Endothelial cell of umbilical vein (primary cell): ENCODE measurements around the gene ADGRG1. TPM values are rescaled to one million over a fixed set of nuclear protein-coding genes. Genes with fewer than 3 reads are reported as not detected.

Source experiments
- BruUV-seq: library from RNA; stranded (reverse); fragments of 400-500 nt; replicated peaks from 2 replicates; lab custom pipeline; 2021; lab: Mats Ljungman, UMichigan
- CTCF ChIA-PET: fragments of 300-600, 350-600 bp; sonication (Branson Sonifier 250); formaldehyde crosslinking; loops from one replicate; lab custom pipeline; 2021; ENCODE audit warnings: antibody characterized with exemption, inconsistent platforms; lab: Charles Lee
- POLR2A ChIA-PET: fragments of 300-600, 350-600 bp; sonication (Branson Sonifier 250); formaldehyde crosslinking; loops from one replicate; lab custom pipeline; 2021; ENCODE audit warnings: antibody characterized with exemption, inconsistent platforms; lab: Charles Lee
- DNase-seq: peaks from one replicate; pipeline ENCODE4 v3.0.0-alpha.2; 2011; ENCODE audit warnings: low read depth, low spot score
- FAIRE-seq: peaks from 2 replicates; lab custom pipeline; 2011; peaks lifted over from hg19 to GRCh38; lab: Jason Lieb, UNC
- H2AFZ ChIP-seq: 2 replicates; pipeline ENCODE4 v1.6.0; 2012; ENCODE audit warnings: low read depth, low read length, control low read depth, inconsistent platforms
- H3K27ac ChIP-seq: 2 replicates; pipeline ENCODE4 v1.5.1; 2011; ENCODE audit warnings: low read depth, mild to moderate bottlenecking, control low read depth, low read length, moderate library complexity; ENCODE audit not compliant: insufficient read depth
- H3K27me3 ChIP-seq, 2 experiments: 2 replicates each; pipeline versions ENCODE4 v1.6.0 to v1.6.1; 2011; ENCODE audit warnings: low read length in 2 of 2, mixed read lengths in 1 of 2; ENCODE audit not compliant: control insufficient read depth in 2 of 2, insufficient read depth in 2 of 2
- H3K36me3 ChIP-seq, 2 experiments: 2 replicates in 1 of 2; 3 replicates in 1 of 2; pipeline ENCODE4 v1.5.1; 2011; ENCODE audit warnings: low read length in 2 of 2, mild to moderate bottlenecking in 1 of 2, moderate library complexity in 1 of 2; ENCODE audit not compliant: control insufficient read depth in 2 of 2, insufficient read depth in 2 of 2; ENCODE audit errors: extremely low read depth in 1 of 2
- H3K4me1 ChIP-seq: 3 replicates; pipeline ENCODE4 v1.5.1; 2011; ENCODE audit warnings: mild to moderate bottlenecking, low read length; ENCODE audit not compliant: control insufficient read depth, insufficient read depth; ENCODE audit errors: extremely low read depth
- H3K4me2 ChIP-seq: 2 replicates; pipeline ENCODE4 v1.6.1; 2011; ENCODE audit warnings: low read length, control low read depth, mixed read lengths; ENCODE audit not compliant: insufficient read depth
- H3K4me3 ChIP-seq, 3 experiments: fragments of 200-600 bp in 1 of 3; sonication (generic), shearing (Covaris generic) in 1 of 3; replicated peaks in 1 of 3; 2 replicates each; pipeline ENCODE4 v1.5.1; 2011 to 2016; ENCODE audit warnings: control low read depth in 3 of 3, low read length in 3 of 3, mild to moderate bottlenecking in 2 of 3, inconsistent platforms in 1 of 3, low read depth in 1 of 3, moderate library complexity in 1 of 3; ENCODE audit not compliant: insufficient read depth in 1 of 3
- H3K79me2 ChIP-seq: 2 replicates; pipeline ENCODE4 v1.6.0; 2012; ENCODE audit warnings: low read length, inconsistent platforms; ENCODE audit not compliant: control insufficient read depth, insufficient read depth
- H3K9ac ChIP-seq: replicated peaks from 2 replicates; pipeline ENCODE3; 2011; ENCODE audit warnings: low read length, control low read depth; ENCODE audit not compliant: insufficient read depth; ENCODE audit errors: extremely low read depth
- H3K9me1 ChIP-seq: replicated peaks from 3 replicates; pipeline ENCODE4 v1.6.0; 2011; ENCODE audit warnings: mild to moderate bottlenecking, low read length; ENCODE audit not compliant: control insufficient read depth, insufficient read depth; ENCODE audit errors: extremely low read depth
- H3K9me3 ChIP-seq: replicated peaks from 2 replicates; pipeline ENCODE4 v1.5.1; 2012; ENCODE audit warnings: low read length, inconsistent platforms; ENCODE audit not compliant: control insufficient read depth, insufficient read depth
- H4K20me1 ChIP-seq: replicated peaks from 2 replicates; pipeline ENCODE3; 2011; ENCODE audit warnings: mild to moderate bottlenecking, low read length; ENCODE audit not compliant: control insufficient read depth, insufficient read depth; ENCODE audit errors: extremely low read depth
- CTCF ChIP-seq, 2 donors: IDR thresholded peaks; 1 replicate in 1 of 2; 2 replicates in 1 of 2; pipeline ENCODE4 v1.5.1; 2011; ENCODE audit warnings: low read length in 2 of 2, mild to moderate bottlenecking in 2 of 2, moderate library complexity in 2 of 2, control low read depth in 1 of 2, inconsistent platforms in 1 of 2, low read depth in 1 of 2; ENCODE audit not compliant: insufficient read depth in 1 of 2; ENCODE audit errors: extremely low read depth in 1 of 2
- EZH2 ChIP-seq: IDR thresholded peaks from 2 replicates; pipeline ENCODE4 v1.6.1; 2012; ENCODE audit warnings: borderline replicate concordance, low read depth, mild to moderate bottlenecking, moderate library complexity, low read length, inconsistent platforms; ENCODE audit not compliant: severe bottlenecking
- FOS ChIP-seq: IDR thresholded peaks from 2 replicates; pipeline ENCODE4 v1.6.1; 2011; ENCODE audit warnings: mild to moderate bottlenecking, low read length, moderate library complexity, borderline replicate concordance; ENCODE audit not compliant: insufficient read depth
- GATA2 ChIP-seq: IDR thresholded peaks from 2 replicates; pipeline ENCODE4 v1.7.0; 2011; ENCODE audit warnings: low read depth, mild to moderate bottlenecking, moderate library complexity, mixed read lengths, low read length; ENCODE audit not compliant: insufficient read length, insufficient read depth
- JUN ChIP-seq: IDR thresholded peaks from 2 replicates; pipeline ENCODE4 v1.6.1; 2011; ENCODE audit warnings: borderline replicate concordance, low read depth; ENCODE audit not compliant: insufficient read length, insufficient read depth
- MAX ChIP-seq: IDR thresholded peaks from 2 replicates; pipeline ENCODE4 v1.6.1; 2011; ENCODE audit not compliant: insufficient read depth, insufficient read length
- MYC ChIP-seq: IDR thresholded peaks from one replicate; pipeline ENCODE4 v1.6.1; 2011; ENCODE audit warnings: mild to moderate bottlenecking, low read depth, low read length
- POLR2A ChIP-seq: IDR thresholded peaks from 2 replicates; pipeline ENCODE4 v1.6.1; 2012; ENCODE audit warnings: low read depth, mild to moderate bottlenecking, control low read depth, low read length
- POLR2AphosphoS5 ChIP-seq: IDR thresholded peaks from 2 replicates; pipeline ENCODE4 v1.6.1; 2012; ENCODE audit warnings: low read depth, mild to moderate bottlenecking, control low read depth, low read length, moderate library complexity; ENCODE audit not compliant: insufficient read depth
- dilution Hi-C: fragments of 300-500 bp; cut with MboI; formaldehyde crosslinking; loops from one replicate; pipeline ENCODE4 v1.15.0; 2019; ENCODE audit warnings: low sequenced_read_pairs; ENCODE audit not compliant: extremely low pct_ligation_motif_present
- intact Hi-C: fragments of 100-400 bp; cut with micrococcal nuclease; formaldehyde crosslinking; loops from one replicate; pipeline ENCODE4 v1.10.0; 2022
- polyA plus RNA-seq, 4 experiments: library from polyadenylated mRNA; depleted of rRNA in 3 of 4; stranded (reverse) in 3 of 4; unstranded in 1 of 4; fragments of >200 nt; gene quantifications; 2 replicates each; pipeline versions ENCODE4 v1.2.1 to v1.2.3, GENCODE V29; 2011 to 2012; ENCODE audit warnings: missing spikeins in 1 of 4
- total RNA-seq: library from RNA; stranded (reverse); gene quantifications from 2 replicates; pipeline ENCODE4 v1.2.3, GENCODE V29; 2021

Gene ADGRG1
- total and polyA plus RNA-seq, 2 donors (not counting 3 experiments of a cell fraction or from before 2014, with no cell fraction given): 45.6 to 92.5 TPM

- BruUV-seq: no TSS peak
- dilution Hi-C loops (no loop called here), intact Hi-C loops (loop anchor here (10.0 kb wide), 1 partner anchor 166 kb away; no protein-coding TSS in a partner anchor)
- H2AFZ ChIP-seq: no peak overlapping the region
- no peaks in the 10 kb centered on the region for H4K20me1 ChIP-seq
- DNase-seq (no peak), FAIRE-seq (no peak)
- no peaks in the 10 kb centered on the region for H3K9me1 ChIP-seq
- H3K36me3 ChIP-seq: no peaks in the 10 kb centered on the region
- H3K4me3 ChIP-seq: no peak overlapping the region
- H3K9ac ChIP-seq: no peak overlapping the region
- peaks cover 35% of the 10 kb centered on the region for H3K4me1 ChIP-seq
- TF ChIP-seq FOS (no peak), GATA2 (no peak), JUN (no peak), POLR2AphosphoS5 (no peak), EZH2 (no peak), MYC (no peak), CTCF (IDR thresholded peaks at IDR 0.05; ENCODE audit: extremely low read depth in 1 of 2, insufficient read depth in 1 of 2, low read depth in 1 of 2, low read length in 2 of 2) (no peak), MAX (no peak), POLR2A (no peak)
- POLR2A ChIA-PET: no interaction called here
- CTCF ChIA-PET: interaction anchor here (1.1 to 4.0 kb wide), 3 partner anchors 8 to 49 kb away, joined by 4 to 24 read pairs (median 7); no protein-coding TSS in a partner anchor
- peaks cover 33% of the 10 kb centered on the region for H3K79me2 ChIP-seq
- H3K27me3 ChIP-seq: no peaks in the 10 kb centered on the region
- no peak overlapping the region for H3K27ac ChIP-seq
- H3K9me3 ChIP-seq: no peaks in the 10 kb centered on the region
- H3K4me2 ChIP-seq: no peak overlapping the region
These were observed 12.2 kb downstream of the ADGRG1 start for GRCh38 chr16:57640612-57641011.
